Measurements from ENCODE around the gene KRTAP2-1.
"Not testable (repeated sequence)": the region's sequence is repeated elsewhere in the genome, so short reads cannot be mapped to it uniquely, and the experiment has no call there.

KRTAP2-1 gene

DNA sequence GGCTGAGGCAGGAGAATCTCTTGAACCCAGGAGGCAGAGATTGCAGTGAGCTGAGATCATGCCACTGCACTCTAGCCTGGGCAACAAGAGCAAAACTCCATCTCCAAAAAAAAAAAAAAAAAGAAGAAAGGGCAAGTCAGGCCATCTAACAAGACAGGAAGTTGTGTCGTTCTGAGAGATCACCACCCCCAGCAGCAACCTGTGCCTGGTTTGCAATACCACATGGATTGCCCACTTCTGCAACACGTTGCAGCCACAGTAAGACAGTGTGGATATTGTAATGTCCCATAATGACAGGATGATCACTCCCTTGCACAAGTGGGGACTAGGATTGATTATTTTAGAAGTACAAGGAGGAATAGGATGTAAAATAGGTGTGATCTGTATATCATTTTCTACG is 21.9 kb upstream of the KRTAP2-1 start:
- H3K27me3 ChIP-seq: no peaks in the 10 kb centered on the region
- H3K36me3 ChIP-seq: no peaks in the 10 kb centered on the region
- H3K4me2 ChIP-seq: no peak overlapping the region
- H3K27ac ChIP-seq: no peak overlapping the region
- TF ChIP-seq Cebpa-rat (IDR thresholded peaks at IDR 0.05): no peak
- no peak overlapping the region for H3K9ac ChIP-seq
- no peaks in the 10 kb centered on the region for H3K9me3 ChIP-seq
- H3K4me1 ChIP-seq: no peaks in the 10 kb centered on the region
- H3K4me3 ChIP-seq: no peak overlapping the region
- no peaks in the 10 kb centered on the region for H4K20me1 ChIP-seq

DNA sequence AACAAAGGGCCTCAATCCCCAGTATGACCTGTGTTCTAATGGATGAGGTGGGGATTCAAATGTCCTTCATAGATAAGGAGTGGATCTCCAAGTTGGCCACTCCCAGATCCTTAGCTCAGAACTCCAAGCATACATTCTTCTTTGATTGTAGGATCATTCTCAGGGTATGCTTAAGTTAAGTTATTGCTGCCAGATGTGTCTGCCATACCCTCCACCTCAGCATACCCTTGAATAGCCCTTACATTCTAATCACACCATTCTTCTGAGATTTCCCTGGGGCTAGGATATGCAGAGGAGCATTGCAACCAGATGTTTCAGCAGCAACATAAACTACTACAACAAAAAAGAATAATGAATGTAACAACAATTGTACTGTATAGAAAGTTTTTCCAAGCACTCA is 20.2 kb upstream of the KRTAP2-1 start:
- Histone ChIP-seq H3K4me1 (no peaks in the 10 kb centered on the region), H3K27ac (no peak overlapping the region)

DNA sequence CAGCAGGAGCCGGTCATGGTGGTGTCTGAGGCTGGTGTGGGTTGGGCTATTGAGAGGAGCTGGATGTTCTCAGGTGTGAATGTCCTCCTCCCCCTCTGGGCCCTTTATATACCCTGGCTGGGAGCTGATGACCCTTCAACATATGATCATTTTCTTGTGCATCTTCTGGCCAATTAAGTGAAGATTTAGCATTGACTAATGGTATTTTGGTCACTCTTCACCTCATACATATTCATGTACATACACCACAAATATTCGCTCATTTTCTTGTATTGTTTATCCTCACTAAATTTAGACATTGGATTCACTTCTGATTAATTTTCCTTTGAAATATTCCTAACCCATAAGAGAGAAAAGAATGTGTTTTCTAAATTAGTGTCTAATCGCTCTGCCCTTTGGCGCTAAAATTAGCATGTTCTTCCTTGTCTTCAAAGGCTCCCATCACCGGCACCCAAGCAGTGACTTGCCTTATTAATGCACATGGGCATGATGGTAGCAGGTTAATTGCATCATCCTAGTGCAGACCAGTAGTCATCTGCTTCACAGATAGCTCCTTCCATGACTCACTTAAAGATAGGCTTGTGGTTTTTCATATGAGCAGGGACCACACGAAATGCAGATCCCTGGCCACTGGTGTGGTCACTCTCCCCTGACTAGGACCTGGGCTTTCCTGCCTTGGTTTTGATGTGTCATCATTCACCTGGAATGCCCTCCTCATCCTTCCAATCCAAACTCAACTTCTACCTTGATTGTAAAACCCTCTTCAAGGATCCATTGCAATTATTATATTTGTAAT is 18.9 kb upstream of the KRTAP2-1 start, which contains the start of gene KRTAP2-4:
Gene KRTAP2-4 (minus strand): TSS at position 51 of the 796 bp plus-strand sequence. CDS start 34 bp downstream, at position 17.
- no peak within 1 kb of the TSS for H3K4me3 ChIP-seq
- no peaks in the 10 kb centered on the region for H3K36me3 ChIP-seq
- H3K27me3 ChIP-seq: no peaks in the 10 kb centered on the region
- H3K9ac ChIP-seq: no peak within 1 kb of the TSS
- H4K20me1 ChIP-seq: no peaks in the 10 kb centered on the region
- H3K27ac ChIP-seq: no peak within 1 kb of the TSS
- TF ChIP-seq Cebpa-rat (IDR thresholded peaks at IDR 0.05): no peak
- no peaks in the 10 kb centered on the region for H3K4me1 ChIP-seq
- H3K9me3 ChIP-seq: no peaks in the 10 kb centered on the region
- no peak within 1 kb of the TSS for H3K4me2 ChIP-seq

More for the DNA sequence above, 20.2 kb upstream of the KRTAP2-1 start:
- Histone ChIP-seq H3K9me3 (no peaks in the 10 kb centered on the region), H3K4me3 (no peak overlapping the region), H4K20me1 (no peaks in the 10 kb centered on the region), H3K36me3 (no peaks in the 10 kb centered on the region), H3K9ac (no peak overlapping the region), H3K27me3 (no peaks in the 10 kb centered on the region), H3K4me2 (no peak overlapping the region)
- no peak for TF ChIP-seq Cebpa-rat (IDR thresholded peaks at IDR 0.05)

DNA sequence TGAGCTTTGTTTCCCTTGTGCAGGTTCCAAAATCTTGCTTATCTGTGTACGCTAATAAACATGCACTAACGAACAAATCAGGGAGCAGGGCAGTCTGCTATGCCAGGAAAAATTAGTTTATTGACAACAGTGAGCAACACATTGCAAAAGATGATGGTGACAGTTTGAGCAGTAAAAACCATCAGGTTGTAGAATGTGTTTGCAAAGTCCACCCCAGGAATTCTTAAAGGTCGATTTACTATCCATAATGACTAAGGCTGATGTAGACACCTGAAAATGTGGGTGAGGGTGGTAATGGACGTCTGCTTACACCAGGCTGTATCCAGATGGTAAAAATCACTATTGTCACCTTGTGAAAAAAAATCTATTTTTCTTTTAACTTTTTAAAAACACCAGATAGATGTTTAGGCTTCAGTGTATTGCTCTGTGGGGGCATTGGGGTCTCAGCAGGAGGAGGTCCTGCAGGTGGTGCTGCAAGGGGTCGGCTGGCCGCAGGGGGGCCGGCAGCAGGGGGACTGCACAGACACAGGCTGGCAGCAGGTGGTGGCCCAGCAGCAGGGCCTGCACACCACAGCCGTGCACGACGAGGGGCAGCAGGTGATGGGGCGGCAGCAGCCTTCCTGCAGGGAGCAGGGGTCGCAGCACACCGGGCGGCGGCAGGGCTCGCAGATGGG is 18.0 kb upstream of the KRTAP2-1 start:
- not testable (repeated sequence) for H4K20me1 ChIP-seq, H3K9me3 ChIP-seq, H3K27ac ChIP-seq, H3K9ac ChIP-seq, H3K4me3 ChIP-seq, H3K4me1 ChIP-seq, H3K27me3 ChIP-seq, H3K4me2 ChIP-seq, H3K36me3 ChIP-seq

DNA sequence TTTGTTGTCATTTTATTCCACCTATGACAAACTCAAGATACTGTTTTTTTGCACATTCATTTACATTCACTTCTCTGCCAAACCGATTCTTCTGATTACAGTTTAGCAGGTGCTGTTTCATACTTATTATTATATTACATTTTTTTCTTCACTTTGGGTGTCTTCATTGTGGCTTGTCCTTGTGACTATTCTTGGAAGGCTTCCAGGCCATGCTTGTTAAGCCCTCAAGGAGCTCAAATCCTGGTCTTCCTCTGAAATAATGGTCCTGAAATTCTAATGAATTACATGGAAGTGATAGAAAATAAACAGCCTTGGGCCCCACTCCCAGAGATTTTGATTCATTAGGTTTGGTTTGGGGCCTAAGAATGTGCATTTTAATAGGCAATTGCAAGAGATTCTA is 17.2 kb upstream of the KRTAP2-1 start:
- Histone ChIP-seq H3K4me2 (no peak overlapping the region), H3K27me3 (no peaks in the 10 kb centered on the region), H3K9ac (no peak overlapping the region), H3K9me3 (no peaks in the 10 kb centered on the region), H4K20me1 (no peaks in the 10 kb centered on the region), H3K4me3 (no peak overlapping the region), H3K27ac (no peak overlapping the region), H3K36me3 (no peaks in the 10 kb centered on the region), H3K4me1 (no peaks in the 10 kb centered on the region)
- no peak for TF ChIP-seq Cebpa-rat (IDR thresholded peaks at IDR 0.05)

DNA sequence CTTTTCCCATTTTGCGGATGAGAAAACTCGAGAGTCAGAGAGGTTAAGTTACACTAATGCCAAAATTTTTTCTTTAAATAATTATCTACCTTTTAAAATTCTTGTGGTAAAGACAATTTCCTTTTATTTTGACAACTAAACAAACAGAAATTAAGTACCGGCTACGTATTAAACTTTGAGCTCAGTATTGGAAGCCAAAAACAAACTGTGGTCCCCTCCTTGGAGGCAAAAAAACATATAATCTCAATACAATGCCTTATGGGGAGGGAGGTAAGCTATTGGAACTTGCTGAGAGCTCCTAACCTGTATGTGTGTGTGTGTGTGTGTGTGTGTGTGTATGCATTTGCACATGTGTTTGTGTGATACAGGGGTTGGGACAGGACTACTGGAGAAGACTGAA is 16.3 kb upstream of the KRTAP2-1 start:
- no peaks in the 10 kb centered on the region for H4K20me1 ChIP-seq
- no peaks in the 10 kb centered on the region for H3K36me3 ChIP-seq
- H3K27ac ChIP-seq: no peak overlapping the region
- H3K9me3 ChIP-seq: no peaks in the 10 kb centered on the region
- no peak overlapping the region for H3K4me3 ChIP-seq
- no peak overlapping the region for H3K9ac ChIP-seq
- H3K27me3 ChIP-seq: no peaks in the 10 kb centered on the region
- no peaks in the 10 kb centered on the region for H3K4me1 ChIP-seq
- no peak for TF ChIP-seq Cebpa-rat (IDR thresholded peaks at IDR 0.05)
- H3K4me2 ChIP-seq: no peak overlapping the region

DNA sequence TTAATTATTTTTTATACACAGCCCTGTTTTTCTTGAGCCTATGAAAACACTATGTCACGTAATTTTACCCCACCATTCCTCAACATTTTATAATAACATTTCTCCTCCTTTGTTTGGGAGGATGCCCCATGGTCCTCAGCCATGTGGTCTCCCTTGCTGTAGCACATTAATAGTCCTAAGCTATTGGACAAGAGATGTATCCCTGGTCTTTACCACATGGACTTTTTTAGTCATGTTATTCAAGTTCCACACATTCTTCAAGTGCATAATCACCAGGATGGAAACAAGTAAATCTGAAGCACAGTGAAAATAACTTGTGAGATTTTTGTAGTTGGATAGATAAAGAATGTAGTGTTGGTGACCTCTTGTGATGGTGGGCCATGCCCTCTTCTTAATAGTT is 14.8 kb upstream of the KRTAP2-1 start:
- Histone ChIP-seq H4K20me1 (no peaks in the 10 kb centered on the region), H3K27me3 (no peaks in the 10 kb centered on the region), H3K9ac (no peak overlapping the region), H3K36me3 (no peaks in the 10 kb centered on the region), H3K4me1 (no peaks in the 10 kb centered on the region), H3K4me3 (no peak overlapping the region), H3K4me2 (no peak overlapping the region), H3K27ac (no peak overlapping the region), H3K9me3 (0 out of 2 replicates have a peak, but pooled peaks cover 6% of the 10 kb centered on the region)
- no peak for TF ChIP-seq Cebpa-rat (IDR thresholded peaks at IDR 0.05)

DNA sequence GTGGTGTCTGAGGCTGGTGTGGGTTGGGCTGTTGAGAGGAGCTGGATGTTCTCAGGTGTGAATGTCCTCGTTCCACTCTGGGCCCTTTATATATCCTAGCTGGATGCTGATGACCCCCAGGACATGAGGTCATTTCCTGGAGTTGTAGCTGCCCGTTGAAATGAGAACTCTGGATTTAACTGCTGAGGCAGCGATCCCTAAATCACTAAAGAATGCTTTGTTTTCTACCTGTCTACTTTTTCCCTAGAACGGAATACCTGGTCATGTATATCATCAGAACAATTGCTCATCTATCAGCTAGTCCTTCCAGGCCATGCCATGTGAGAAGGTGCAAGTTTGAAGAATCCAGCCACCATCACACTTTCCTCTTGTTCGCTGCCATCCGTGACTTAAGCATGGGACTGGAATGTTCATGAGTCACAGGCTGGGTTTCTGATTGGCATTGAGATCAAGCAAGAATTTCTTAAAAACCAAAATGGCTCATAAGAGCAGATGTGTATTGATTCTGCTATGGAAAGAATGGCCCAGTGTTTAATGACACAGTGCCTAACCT is 13.0 kb upstream of the KRTAP2-1 start, which contains the start of gene KRTAP2-3:
Gene KRTAP2-3 (minus strand): TSS at position 63 of the 553 bp plus-strand sequence. CDS start 64 bp downstream, outside the sequence.
- H3K4me3 ChIP-seq: no peak within 1 kb of the TSS
- no peak within 1 kb of the TSS for H3K4me2 ChIP-seq
- H3K36me3 ChIP-seq: no peaks in the 10 kb centered on the region
- H3K27ac ChIP-seq: no peak within 1 kb of the TSS
- H3K9me3 ChIP-seq: 0 out of 2 replicates have a peak, but pooled peaks cover 6% of the 10 kb centered on the region
- no peaks in the 10 kb centered on the region for H4K20me1 ChIP-seq
- no peaks in the 10 kb centered on the region for H3K4me1 ChIP-seq
- no peak for TF ChIP-seq Cebpa-rat (IDR thresholded peaks at IDR 0.05)
- H3K9ac ChIP-seq: no peak within 1 kb of the TSS
- no peaks in the 10 kb centered on the region for H3K27me3 ChIP-seq

DNA sequence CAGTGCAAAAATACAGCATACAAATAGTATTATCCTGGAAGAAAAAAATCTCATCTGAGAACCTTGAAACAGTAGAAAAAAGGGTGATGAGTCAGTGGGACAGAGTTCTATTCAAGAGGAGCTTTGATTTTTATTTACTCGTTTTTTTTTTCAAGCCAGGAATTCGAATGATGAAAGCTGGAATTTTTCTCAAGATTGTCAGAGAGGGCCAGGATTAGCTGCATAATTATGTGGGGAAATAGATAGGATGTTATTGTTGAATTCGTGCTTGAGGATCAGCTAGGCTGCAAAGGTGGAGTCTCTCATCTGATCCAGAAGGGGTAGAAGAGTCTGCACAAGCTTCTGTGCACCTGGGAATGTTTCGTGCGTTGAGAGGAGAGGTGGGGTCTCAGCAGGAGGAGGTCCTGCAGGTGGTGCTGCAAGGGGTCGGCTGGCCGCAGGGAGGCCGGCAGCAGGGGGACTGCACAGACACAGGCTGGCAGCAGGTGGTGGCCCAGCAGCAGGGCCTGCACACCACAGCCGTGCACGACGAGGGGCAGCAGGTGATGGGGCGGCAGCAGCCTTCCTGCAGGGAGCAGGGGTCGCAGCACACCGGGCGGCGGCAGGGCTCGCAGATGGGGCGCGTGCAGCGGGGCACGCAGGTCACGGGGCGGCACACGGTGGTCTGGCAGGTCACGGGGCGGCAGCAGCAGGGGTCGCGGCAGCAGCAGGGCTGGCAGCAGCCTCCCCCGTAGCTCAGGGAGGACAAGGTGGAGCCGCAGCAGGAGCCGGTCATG is 12.3 kb upstream of the KRTAP2-1 start:
- not testable (repeated sequence) for H3K36me3 ChIP-seq, H3K4me2 ChIP-seq, H3K9ac ChIP-seq, H3K9me3 ChIP-seq, H3K4me1 ChIP-seq, H3K4me3 ChIP-seq, H3K27ac ChIP-seq, H3K27me3 ChIP-seq, H4K20me1 ChIP-seq

Measured in BLaER1 (cell line).